ENCODE results near the gene ZNF784. TPM values are rescaled to one million over a fixed set of nuclear protein-coding genes. Genes with fewer than 3 reads are reported as not detected.

Gene ZNF784
- polyA plus RNA-seq, 3 donors, result 9.1 to 10.8 (median 10.0) TPM

- DNase-seq (ENCODE audit: low read depth in 3 of 3, low spot score in 2 of 3), result no peak
These were observed 32.8 kb upstream of the ZNF784 start for GRCh38 chr19:55656988-55657747.

- no peak for DNase-seq (ENCODE audit: low read depth in 3 of 3, low spot score in 2 of 3)
These were observed 32.2 kb upstream of the ZNF784 start for GRCh38 chr19:55656552-55656951.

GRCh38 chr19:55655648-55656040, 31.3 kb upstream of the ZNF784 start:
- no peak for DNase-seq (ENCODE audit: low read depth in 3 of 3, low spot score in 2 of 3)

GRCh38 chr19:55654868-55655647, 30.7 kb upstream of the ZNF784 start, which contains the start of gene U2AF2:
Gene U2AF2, plus strand, starts transcription at chr19:55655035. Its CDS starts 70 bp downstream, at chr19:55655105.
- no peak for DNase-seq (ENCODE audit: low read depth in 3 of 3, low spot score in 2 of 3)

- DNase-seq (ENCODE audit: low read depth in 3 of 3, low spot score in 2 of 3), result peak; percentile 98 to 100 (median 99)
These were observed 30.0 kb upstream of the ZNF784 start for GRCh38 chr19:55654323-55654867.

GRCh38 chr19:55653651-55654322, 29.4 kb upstream of the ZNF784 start:
- DNase-seq (ENCODE audit: low read depth in 3 of 3, low spot score in 2 of 3), result peak; percentile 98 to 99 (median 98)

GRCh38 chr19:55652311-55653128, 28.2 kb upstream of the ZNF784 start:
- DNase-seq (ENCODE audit: low read depth in 3 of 3, low spot score in 2 of 3), result no peak

DNA sequence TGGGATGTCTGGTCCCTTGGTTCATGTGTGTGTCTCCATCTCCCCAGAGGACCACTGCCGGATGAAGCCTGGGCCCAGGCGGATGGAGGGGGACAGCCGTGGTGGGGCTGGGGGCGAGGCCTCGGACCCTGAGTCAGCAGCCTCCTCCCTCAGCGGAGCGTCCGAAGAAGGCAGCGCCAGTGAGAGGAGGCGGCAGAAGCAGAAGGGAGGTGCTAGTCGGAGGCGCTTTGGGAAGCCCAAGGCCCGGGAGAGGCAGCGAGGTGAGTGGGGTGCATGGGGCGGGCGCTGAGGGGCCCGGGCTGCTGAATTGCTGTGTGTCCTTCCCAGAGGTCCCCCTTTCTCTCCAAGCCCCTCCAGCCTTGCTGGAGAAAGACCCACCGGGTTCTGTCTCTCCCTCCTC, 26.9 kb upstream of the ZNF784 start:
- DNase-seq (ENCODE audit: low read depth in 3 of 3, low spot score in 2 of 3), result no peak

DNA sequence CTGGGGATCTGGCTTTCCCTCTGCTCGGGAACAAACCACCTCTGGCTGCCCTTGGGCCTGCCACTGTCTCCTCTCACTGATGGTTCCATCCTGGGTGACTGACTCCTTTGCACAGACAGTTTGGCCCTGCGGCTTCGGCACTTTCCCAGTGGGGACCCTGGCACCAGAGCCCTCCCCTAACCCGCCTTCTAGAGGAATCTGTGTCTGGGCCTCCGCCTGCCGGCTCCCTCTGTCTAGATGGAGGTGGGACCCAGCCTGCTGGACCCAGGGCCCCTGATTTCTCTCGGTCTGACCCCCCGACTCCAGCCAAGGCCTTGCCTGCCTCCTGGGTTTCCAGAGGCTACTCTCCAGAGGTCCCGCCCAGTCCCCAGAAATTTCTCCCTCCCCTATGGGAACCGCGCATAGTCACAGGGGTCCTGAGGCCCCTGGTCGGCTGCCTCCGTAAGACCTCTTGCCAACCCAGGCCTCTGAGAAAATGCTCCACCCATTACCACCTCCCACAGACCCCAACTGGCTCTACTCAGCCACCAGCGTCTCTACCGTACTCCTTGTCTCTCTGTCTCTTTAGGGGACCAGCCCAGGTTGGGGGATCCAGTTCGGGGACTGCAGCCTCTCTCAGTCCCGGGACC, 26.4 kb upstream of the ZNF784 start:
- DNase-seq (ENCODE audit: low read depth in 3 of 3, low spot score in 2 of 3), result no peak

DNA sequence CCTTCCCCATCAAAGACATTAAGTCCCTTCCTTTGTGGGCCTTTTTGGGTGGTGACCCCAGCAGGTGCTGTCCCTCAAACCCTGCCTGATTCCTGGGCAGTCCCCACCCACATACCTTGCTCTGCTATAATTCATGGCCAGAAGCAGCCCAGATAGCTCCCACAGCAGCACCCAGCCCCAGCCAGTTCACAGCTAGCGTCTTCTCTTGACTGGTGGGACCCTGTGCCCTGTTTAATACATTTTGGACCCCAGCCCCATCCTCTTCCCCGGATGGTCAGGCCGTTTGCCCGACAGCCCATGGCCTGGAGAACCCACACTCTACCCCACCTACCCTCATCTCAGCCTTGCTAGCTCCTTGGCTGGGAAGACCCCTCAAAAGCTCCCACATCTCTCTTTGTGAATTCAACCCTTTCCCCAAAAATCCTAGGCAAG, 25.8 kb upstream of the ZNF784 start:
- DNase-seq (ENCODE audit: low read depth in 3 of 3, low spot score in 2 of 3), result no peak

DNA sequence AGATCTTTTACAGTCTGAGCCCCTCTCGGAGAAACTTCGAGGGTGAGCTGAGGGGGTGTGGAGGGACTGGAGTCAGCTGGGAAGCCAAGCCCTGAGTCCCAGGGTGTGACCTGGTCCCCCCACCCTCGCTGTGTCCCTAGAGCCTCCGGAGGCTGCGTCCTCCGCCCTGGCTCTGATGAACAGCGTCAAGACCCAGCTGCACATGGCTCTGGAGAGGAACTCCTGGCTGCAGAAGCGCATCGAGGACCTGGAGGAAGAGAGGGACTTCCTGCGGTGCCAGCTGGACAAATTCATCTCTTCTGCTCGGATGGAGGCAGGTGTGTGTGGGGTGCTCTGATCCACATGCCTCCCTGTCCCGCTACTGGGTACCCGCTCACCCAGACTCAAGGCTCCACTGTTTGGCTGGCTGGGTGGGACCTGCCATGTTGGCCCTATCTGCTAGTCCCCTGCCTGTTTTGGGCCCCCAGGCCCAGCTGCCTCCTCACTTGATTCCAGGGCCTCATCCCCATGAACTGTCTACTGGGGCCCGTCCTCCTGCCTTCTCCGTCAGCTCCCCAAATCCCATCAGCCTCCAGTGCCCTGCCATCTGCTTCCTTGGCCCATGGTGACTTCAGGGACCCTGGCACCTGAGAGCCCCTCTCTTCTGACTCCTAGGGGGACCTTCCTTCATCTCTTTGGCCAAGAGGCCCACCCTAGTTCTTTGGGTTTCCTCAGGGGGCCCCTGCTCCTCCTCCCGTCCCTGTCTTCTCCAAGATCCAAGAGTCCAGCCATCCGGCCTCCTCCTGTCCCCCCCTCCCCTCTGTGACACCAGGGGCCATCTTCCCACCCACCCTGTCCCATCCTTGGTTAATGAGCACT, 25.1 kb upstream of the ZNF784 start:
- no peak for DNase-seq (ENCODE audit: low read depth in 3 of 3, low spot score in 2 of 3)

GRCh38 chr19:55648585-55649267, 24.4 kb upstream of the ZNF784 start:
- DNase-seq (ENCODE audit: low read depth in 3 of 3, low spot score in 2 of 3), result no peak

DNA sequence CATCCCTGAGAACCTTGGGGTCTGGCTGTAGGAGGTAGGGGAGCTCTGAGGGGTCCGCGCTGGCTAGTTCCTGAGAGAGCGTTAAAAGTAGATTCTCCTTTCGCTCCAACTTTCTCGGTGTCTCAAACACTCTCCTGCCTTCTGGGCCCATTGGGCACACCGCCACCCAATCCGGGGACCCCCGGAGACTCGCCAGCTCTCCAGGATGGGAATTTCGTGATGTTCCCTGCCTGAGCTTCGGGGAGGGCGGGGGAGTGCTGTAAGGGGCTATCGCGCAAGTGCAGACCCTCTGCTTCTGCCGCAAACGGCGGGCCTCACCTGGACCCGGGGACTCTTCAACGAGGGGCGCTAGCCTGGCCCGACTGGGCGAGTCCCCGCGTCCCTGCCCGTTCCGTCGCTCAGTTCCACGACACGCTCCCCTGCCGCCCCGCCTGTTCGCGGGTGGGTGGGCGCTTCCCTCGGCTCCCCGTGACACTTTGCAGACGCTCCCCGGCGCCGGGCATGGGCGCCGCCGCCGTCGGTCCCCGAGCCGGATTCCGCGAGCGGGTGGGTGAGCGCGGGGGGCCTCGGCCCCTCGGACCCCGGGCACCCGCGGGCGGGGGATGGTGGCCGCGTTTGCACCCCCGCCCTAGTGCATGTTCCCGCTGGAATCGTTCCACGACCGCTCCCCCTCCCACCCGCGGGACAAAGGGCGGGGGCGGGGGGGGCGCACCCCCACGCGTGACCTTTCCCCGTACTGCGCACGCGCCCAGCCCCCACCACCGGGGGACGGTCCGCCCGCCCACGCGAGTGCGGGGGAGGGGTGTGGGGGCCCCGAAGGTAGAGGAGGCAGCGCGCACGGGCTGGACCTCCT, 23.6 kb upstream of the ZNF784 start, which contains the start of gene CCDC106:
Gene CCDC106, plus strand, starts transcription at position 481 of the 853 bp plus-strand sequence. CDS start 835 bp downstream, outside the sequence.
- DNase-seq (ENCODE audit: low read depth in 3 of 3, low spot score in 2 of 3), result no peak

- no peak for DNase-seq (ENCODE audit: low read depth in 3 of 3, low spot score in 2 of 3)
These were observed 22.7 kb upstream of the ZNF784 start for GRCh38 chr19:55646889-55647731.

- DNase-seq (ENCODE audit: low read depth in 3 of 3, low spot score in 2 of 3), result no peak
These were observed 21.1 kb upstream of the ZNF784 start for GRCh38 chr19:55645512-55645881.

DNA sequence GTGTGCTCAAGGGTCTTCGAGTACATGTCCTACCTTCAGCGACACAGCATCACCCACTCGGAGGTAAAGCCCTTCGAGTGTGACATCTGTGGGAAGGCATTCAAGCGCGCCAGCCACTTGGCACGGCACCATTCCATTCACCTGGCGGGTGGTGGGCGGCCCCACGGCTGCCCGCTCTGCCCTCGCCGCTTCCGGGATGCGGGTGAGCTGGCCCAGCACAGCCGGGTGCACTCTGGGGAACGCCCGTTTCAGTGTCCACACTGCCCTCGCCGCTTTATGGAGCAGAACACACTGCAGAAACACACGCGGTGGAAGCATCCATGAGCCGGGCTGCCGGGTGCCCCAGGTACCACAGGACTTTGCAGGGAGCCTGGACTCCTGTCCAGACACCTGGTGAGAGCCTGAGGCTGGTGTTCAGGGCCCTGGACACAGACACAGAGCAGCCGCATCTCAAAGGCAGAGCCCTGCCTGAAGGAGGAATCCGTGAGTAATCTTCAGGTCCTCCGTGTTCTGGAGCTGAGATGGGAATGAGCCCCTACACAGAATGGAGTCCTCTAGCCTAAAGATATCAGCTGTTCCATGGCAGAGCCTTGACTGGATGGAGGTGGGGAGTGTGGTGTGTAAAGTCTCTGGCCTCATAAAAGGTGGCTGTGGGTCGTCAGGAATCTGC, 20.6 kb upstream of the ZNF784 start:
- DNase-seq (ENCODE audit: low read depth in 3 of 3, low spot score in 2 of 3), result no peak

Data from right renal cortex interstitium (tissue), 3 donors.